GM12878 (cell line): ENCODE results near the gene PAPOLG.
A peak's percentile ranks its signal among the peaks of the same experiment; 100 is the strongest.

Source experiments
- CREM ChIP-seq: IDR thresholded peaks from 2 replicates; pipeline ENCODE4 v1.6.1; 2014; ENCODE audit warnings: antibody characterized with exemption, low read depth
- CTCF ChIP-seq, 3 experiments: IDR thresholded peaks in 2 of 3; conservative IDR thresholded peaks in 1 of 3; 2 replicates each; pipeline ENCODE4 v1.5.1; 2011; ENCODE audit warnings: low read depth in 3 of 3, low read length in 3 of 3, mild to moderate bottlenecking in 3 of 3, control low read depth in 2 of 3, moderate library complexity in 2 of 3, inconsistent platforms in 1 of 3, mixed read lengths in 1 of 3; ENCODE audit not compliant: control insufficient read depth in 2 of 3, insufficient read depth in 1 of 3; ENCODE audit errors: extremely low read depth in 1 of 3
- POLR2A ChIP-seq: IDR thresholded peaks from 2 replicates; pipeline ENCODE4 v1.6.1; 2011; ENCODE audit warnings: low read depth, mild to moderate bottlenecking, low read length
- POLR2AphosphoS5 ChIP-seq: IDR thresholded peaks from 2 replicates; pipeline ENCODE4 v1.6.1; 2011; ENCODE audit warnings: mild to moderate bottlenecking, low read length, inconsistent platforms
- RCOR1 ChIP-seq: conservative IDR thresholded peaks from 2 replicates; pipeline ENCODE4 v1.6.1; 2012; ENCODE audit warnings: low read depth, low read length, improper control_type of control experiment
- REST ChIP-seq: IDR thresholded peaks from 2 replicates; pipeline ENCODE4 v1.6.1; 2012; ENCODE audit warnings: mild to moderate bottlenecking, low read depth, low read length
- SIN3A ChIP-seq: IDR thresholded peaks from 2 replicates; pipeline ENCODE4 v1.6.1; 2012; ENCODE audit warnings: low read depth, low read length, improper control_type of control experiment
- SPI1 ChIP-seq: IDR thresholded peaks from 2 replicates; pipeline ENCODE4 v1.6.1; 2011; ENCODE audit warnings: low read depth, mild to moderate bottlenecking, low read length, moderate library complexity, borderline replicate concordance; ENCODE audit not compliant: insufficient read depth

GRCh38 chr2:60756097-60757087, at the start of gene PAPOLG:
- TF ChIP-seq SPI1 = no peak
- no peak for TF ChIP-seq CTCF (IDR thresholded peaks at IDR 0.05 in 2 of 3, conservative IDR thresholded peaks at IDR 0.05 in 1 of 3; ENCODE audit: control insufficient read depth in 2 of 3, extremely low read depth in 1 of 3, insufficient read depth in 1 of 3, low read depth in 3 of 3, low read length in 3 of 3)
- no peak for TF ChIP-seq REST
- TF ChIP-seq SIN3A = peak; percentile 49; the same call in 1 of the 2 replicates
- no peak for TF ChIP-seq CREM
- TF ChIP-seq POLR2A = peak; percentile 84
- TF ChIP-seq RCOR1 = no peak
- TF ChIP-seq POLR2AphosphoS5 = peak; percentile 93
